Activated CD8-positive, alpha-beta memory T cell treated with anti-CD3 and anti-CD28 coated beads for 48 hours (primary cell): ENCODE measurements around the gene TPD52L1.

Source experiments
- DNase-seq, 3 experiments: peaks; one replicate each; pipeline ENCODE4 v3.0.0-alpha.2; 2020; ENCODE audit warnings: low read depth in 2 of 3, low spot score in 2 of 3

TPD52L1 gene

GRCh38 chr6:125174626-125175025 lies 21.1 kb downstream of the TPD52L1 start:
- no peak for DNase-seq

DNA sequence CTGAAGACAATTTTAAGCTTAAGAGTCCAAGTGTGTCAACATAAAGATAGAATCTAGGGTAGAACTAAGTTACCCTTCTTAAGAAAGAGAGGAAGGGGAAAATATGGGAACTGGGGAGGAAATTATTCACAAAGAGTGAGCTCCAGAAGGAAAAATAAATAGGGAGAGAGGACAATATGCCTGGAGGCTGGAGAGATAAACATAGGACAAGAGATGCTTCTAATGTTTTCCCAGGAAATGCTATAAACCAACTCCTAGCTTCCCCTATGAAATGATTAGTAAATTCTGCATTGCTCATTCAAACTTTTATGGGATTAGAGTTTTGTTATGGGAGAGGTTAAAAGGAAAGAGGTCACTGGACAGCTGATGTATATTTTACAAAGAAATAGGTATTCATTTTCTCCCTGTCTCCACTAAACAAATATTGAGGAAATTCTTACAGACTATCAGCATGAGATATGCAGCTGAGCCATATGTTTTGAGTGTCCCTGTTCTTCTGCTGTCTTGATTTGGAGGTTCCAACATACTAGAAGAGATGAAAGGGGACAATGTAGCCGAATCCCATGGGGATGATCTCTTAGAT lies 22.0 kb downstream of the TPD52L1 start:
- no peak for DNase-seq

DNA sequence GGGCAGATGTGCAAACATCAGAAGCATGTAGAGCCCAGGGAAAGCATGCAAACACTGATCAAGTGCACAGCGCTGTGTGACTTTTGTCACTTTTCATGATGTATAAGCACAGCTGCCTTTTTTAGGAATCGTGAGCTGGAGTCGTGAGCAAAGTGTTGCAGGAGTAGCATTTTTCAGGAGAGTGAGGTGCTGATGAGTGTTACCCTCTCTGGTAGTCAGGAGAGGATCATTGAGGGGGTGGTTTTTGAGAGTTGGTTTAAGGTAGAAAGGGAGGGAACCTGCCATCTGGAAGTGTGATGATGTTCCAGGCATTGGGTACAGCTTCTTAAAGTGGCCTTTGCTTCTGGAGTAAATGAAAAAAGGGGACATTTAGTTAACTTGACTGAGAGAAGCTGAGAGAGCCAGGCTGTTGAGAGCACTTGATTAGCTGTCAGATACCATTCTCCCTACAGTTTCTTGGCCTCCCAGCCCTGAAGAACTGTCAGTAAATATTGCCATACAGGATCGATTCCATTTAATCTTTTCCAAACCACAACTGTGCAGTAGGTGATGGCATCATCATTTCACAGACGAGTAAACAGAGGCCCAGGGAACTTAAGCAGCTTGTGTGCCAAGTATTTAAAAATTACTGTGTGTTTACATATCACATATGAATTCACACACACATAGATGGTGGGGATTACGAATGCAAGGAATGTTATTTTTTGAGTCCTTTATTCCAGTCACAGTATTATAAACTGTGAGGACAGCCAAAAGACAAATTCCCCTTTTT lies 28.9 kb downstream of the TPD52L1 start:
- no peak for DNase-seq

GRCh38 chr6:125183391-125183790 lies 29.8 kb downstream of the TPD52L1 start:
- DNase-seq: no peak

DNA sequence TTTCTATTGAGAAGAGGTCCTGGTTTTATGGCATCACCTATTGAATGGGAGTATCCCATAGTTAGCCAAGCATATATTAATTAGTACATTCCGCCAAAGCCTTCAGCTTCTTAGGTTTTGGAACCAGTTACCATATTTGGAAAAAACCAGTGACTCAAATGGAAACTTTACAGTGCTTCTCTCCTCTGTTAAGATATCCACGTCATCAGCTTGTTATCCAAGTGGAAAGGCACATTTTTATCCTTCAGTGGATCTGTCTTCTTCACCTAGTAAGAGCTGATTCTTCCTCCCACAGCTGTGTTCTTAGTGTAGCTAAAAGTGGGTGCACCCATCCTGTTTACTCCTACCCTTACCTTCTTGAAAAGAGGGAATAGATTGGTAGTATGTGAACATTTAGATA lies 34.5 kb downstream of the TPD52L1 start:
- no peak for DNase-seq

DNA sequence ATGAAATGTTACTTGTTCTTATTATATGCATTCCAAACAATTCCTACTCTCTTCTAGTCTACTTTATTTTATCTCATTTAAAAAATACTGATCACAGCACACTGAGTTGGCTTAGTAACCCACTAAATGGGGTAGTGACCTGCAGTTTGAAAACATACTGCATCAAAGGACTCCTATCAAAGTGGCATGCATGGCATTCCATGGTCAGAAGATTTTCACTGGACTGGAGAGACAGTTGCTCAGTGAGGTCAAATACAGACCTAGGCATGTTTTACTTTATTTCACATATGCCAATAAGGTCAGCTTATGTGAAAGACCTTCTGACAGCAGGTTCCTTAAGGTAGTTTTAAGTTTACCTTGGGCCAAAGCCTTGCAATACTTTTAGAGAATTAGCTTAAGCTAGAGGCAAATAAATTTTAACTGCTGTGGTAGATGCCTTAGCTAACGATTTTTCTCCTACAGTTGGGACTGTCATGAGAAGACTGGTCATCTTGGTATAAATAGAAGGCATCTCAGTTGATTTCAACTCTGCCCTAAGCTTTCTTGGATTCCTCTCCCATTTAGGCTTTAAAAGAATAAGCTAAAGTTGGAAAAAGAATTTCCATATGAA lies 35.1 kb downstream of the TPD52L1 start:
- no peak for DNase-seq

DNA sequence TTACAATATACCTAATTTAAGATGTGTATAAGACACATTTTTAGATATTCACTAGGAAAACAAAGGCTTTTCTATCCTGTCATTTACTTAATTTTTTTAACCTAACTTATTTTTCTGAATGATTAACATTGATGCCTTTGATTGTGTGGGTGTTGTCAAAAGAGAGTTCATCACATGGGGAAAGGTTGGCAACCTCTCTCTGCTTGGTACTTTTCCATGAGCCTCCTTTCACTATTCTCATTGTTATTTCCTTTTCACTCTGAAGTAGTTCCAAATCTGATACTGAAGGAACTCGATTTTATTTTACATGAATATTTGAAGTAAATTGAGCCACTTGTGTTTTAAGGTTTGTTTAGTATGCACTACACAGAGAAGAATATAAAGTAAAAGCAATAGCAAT lies 35.9 kb downstream of the TPD52L1 start:
- DNase-seq: no peak

GRCh38 chr6:125190667-125191066 lies 37.1 kb downstream of the TPD52L1 start:
- DNase-seq: no peak

DNA sequence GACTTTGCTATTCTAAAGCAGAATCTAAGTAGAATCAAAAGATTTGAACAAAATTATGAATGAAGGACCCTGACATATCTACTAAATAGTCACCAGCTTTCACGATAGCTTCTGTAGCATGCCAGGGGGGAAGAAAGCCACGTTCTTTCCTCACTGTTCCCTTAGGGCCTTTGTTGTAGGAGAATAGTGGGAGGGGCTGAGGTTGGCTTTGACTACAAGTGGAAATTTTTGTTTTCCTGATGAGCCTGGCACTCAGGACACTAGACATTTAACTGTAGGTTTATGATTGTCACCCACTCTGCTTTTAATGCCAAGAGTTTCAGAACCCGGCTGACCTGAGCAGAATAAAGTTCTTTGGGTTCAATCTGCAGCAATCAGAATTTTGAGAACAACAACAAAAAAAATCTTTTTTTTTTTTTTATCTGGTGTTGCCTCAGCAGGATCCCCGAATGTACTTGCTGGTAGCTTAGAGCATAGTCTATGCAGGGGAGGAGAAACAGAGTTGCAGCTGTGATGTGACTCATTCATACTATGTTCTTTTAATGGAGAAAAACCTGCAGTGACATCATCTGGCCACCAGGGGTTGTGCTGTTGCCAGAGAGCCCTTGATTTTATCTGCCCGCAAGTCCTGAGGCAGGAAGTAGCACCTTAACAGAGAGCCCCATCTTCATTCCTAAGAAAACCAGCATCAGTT lies 38.5 kb downstream of the TPD52L1 start:
- DNase-seq: peak in 1 of 3 experiments; percentile 29

GRCh38 chr6:125192610-125192930 lies 39.0 kb downstream of the TPD52L1 start:
- no peak for DNase-seq

DNA sequence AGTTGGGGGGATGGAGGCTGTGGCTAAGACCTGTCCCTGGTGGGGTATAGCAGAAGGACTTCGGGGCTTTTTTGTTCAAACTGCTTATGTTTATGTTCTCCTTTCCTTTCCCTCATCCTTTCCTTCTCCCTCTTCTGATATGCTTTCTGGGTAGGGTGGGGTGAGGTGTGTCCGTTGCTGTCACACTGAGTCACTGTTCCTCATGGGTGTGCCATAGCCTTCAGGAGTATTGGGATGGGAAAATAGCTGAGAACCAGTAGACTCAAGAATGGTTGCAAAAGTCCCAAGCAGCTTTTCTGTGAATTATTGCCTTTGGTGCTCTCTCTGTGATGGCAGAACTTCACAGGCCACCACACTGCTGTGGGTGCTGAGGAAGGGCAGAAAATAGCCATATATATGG lies 39.6 kb downstream of the TPD52L1 start:
- DNase-seq: no peak

DNA sequence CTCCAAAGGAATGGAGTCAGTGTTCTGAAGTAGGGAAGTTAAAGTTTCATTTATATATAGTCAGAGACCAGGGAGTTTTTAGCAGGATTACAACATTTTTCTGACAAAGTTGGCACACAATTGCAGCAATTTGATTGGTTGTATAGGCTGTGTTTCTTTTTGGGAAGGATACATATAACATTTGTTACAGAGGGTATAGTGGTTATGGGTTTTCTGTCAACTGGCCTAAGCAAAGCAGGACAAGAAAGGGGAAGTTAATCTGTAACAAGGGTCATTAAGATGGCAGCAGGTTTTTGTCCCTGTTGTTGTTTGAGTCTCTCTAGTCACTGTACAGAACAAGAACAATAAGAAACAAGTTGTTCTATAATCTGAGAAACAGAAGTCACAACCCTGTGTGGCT lies 41.4 kb downstream of the TPD52L1 start:
- no peak for DNase-seq

DNA sequence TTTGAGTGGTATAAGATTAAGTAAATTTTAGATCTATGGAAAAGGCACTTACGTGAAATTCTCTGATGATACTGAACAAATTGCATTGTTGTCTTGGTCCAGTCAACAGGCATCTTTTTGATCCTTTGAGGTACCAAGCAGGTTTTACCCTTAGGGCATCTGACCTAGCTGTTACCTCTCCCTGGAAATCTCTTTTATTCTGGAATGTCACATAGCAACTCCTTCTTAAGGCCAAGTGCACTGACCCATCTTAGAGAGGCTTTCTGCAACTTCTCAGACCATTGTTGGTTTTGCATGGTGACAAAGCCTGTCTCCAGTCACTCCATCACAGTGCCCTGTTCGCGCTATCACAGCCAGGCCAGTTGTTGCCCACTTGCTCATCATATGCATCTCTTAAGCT lies 42.0 kb downstream of the TPD52L1 start:
- no peak for DNase-seq

- no peak for DNase-seq
Measured at GRCh38 chr6:125196613-125197012, 43.0 kb downstream of the TPD52L1 start.

DNA sequence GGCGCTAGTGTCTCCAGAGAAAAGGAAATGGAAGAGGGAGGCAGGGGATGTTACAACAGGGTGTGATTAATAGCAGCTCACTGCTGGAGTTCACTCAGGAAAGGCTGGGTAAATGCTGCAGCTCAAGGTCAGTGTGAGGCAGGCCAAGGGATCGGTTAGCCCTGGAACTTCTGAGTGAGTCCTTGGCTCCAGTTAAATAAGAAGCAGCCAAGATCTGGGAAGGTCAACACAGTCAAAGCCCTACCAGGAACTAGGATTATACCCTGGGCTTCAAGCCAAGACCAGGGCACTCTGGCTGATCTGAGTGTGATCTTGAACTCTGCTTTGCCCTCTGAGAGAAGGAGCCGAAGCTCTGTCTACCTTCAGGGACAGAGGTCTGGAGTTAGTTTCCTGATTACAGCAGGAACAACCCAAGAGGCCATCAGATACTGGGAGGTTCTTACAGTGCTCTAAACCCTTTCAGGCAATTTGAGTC lies 44.3 kb downstream of the TPD52L1 start:
- no peak for DNase-seq

DNA sequence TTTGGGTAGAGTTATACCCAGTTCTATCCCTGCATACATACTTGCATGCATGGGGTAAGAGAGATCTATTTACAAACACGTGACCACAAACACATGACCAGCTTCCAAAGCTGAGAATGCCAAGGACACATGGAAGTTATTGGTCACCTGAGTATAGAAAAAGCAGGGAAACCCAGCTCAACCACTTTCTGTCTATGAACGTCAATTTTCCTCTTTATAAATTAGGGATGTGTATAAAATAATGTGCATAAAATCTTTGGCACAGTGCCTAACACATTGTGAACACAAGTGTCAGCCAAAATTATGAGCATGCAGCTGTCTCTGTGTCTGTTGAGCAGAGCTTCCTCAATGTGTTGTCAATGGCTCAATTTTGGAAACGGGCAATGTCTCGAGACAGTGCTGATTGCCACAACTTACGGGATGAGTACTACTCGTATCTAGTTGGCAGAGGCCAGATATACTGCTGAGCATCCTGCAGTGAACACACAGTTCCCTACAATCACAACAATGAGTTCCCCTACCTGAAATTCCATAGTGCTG lies 44.9 kb downstream of the TPD52L1 start:
- no peak for DNase-seq

GRCh38 chr6:125200941-125201340 lies 47.4 kb downstream of the TPD52L1 start:
- DNase-seq: no peak

DNA sequence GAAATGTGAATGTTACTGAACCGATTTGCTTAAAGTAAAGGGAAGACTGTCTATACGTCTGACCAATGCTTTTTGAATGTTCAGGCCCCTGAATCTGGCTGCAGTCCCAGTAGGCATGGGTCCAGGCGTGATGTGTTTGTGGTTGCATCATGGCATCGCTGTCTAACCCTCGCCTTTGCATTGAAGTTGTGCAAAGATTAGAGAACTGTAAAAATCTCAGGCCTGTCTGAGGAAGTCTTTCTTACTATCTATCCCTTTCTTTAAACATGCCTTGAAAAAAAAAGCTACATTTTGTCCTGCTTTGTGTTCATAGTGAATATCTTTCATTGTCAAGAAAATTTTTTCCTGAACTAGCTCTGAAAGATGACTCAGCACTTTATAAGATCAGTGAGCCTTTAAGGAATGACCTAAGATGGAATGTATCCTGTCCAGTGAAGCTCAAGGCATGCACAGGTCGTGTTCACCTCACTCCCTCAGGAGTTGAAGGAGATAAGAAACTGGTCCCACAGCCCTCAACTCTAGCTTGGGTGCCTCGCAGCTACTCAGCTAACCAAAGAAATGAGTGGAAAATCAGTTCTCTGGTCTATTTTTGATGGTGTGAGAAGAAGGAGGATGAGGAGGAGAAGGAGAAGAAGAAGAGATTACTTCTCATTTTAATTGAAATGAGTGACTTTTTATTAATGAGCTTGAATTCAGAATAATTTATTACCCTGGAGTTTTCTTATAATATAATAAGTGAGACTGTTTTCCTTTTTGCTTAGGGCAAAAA lies 48.6 kb downstream of the TPD52L1 start:
- DNase-seq: no peak

GRCh38 chr6:125203395-125203794 lies 49.8 kb downstream of the TPD52L1 start:
- no peak for DNase-seq

GRCh38 chr6:125205931-125206330 lies 52.4 kb downstream of the TPD52L1 start:
- DNase-seq: no peak

DNA sequence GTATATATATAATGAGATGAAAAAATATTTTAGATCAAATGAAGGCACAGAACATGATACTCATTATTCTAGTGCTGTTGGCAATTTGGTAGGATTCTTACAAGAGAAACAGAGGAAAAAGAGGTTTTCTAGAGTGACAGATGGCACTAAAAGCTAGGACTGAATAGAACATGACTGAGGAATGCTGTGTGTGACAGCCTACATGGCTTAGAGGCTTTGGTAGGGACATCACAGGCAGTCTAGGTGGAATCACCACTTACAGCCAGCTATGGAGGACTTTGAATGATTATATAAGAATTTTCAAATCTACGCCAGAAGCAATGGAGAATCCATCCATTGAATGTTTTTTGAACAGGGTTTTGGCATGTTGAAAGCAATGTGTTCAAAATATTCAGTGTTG lies 52.8 kb downstream of the TPD52L1 start:
- no peak for DNase-seq
